Islet of Langerhans (tissue), 1 donor: ENCODE results near the gene KRT83.
"Not testable (repeated sequence)": the region's sequence is repeated elsewhere in the genome, so short reads cannot be mapped to it uniquely, and the experiment has no call there.

Source experiments
- FAIRE-seq: peaks from one replicate; lab custom pipeline; 2011; peaks lifted over from hg19 to GRCh38; lab: Jason Lieb, UNC

Gene KRT83

GRCh38 chr12:52352951-52353350, 31.8 kb upstream of the KRT83 start:
- FAIRE-seq: no peak

DNA sequence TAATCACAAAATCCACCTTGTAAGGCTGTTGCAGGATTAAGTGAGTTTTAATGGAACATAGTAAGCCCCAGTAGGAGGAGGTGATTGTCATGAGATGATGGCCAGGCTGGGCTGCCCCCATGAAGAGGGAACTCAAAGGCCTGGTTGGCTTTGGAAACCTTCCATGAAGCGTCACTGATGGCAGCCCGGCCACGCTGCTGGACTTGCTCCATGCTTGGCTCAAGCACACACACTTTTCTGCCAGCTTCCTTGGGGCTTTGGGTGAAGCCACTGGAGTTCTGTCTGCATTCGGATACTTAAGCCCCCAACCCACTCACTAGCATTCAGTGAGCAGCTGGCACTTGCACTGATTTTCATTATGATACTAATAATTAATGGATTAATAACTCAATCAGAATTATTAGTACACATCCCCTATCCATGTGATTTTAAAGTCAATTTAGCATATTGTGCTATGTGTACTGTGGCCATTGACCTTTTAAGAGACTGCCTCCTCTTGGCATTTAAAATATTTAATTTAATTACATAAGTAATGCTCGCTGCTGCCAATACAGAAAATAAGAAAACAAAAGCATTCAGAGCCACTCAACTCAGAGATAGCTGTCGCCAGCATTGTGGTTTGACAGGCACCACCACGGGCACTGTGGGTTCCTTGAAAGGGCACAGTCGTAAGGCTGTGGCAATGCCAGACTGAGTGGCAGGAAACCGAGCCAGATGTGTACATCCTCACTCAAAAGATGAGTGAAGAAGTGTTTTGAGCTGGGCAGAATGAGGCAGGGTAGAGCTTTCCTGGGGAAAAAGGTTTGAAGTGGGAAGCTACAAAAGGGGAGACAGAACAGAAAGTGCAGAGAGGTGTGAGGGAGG, 30.2 kb upstream of the KRT83 start:
- no peak for FAIRE-seq

GRCh38 chr12:52350786-52351185, 29.6 kb upstream of the KRT83 start:
- no peak for FAIRE-seq

DNA sequence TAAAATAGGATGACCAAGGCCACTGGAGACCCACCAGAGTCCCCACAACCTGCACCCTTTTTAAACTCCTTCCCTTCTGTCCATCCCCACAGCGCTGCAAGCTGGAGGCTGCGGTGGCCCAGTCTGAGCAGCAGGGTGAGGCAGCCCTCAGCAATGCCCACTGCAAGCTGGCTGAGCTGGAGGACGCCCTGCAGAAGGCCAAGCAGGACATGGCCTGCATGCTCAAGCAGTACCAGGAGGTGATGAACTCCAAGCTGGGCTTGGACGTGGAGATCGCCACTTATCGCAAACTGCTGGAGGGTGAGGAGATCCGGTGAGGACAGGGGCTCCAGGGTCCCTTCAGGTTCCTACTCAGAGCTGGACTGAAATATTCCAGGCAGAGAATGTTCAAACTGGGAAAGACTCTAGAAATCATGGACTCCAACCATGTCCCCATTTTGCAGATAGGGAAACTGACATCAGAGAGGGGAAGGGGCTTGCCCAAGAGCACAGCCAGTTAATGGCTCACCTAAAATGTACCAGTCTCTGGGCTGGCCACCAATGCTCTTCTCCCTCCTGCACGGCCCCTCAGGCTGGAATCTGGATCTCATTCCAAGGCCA, 28.9 kb upstream of the KRT83 start:
- no peak for FAIRE-seq

DNA sequence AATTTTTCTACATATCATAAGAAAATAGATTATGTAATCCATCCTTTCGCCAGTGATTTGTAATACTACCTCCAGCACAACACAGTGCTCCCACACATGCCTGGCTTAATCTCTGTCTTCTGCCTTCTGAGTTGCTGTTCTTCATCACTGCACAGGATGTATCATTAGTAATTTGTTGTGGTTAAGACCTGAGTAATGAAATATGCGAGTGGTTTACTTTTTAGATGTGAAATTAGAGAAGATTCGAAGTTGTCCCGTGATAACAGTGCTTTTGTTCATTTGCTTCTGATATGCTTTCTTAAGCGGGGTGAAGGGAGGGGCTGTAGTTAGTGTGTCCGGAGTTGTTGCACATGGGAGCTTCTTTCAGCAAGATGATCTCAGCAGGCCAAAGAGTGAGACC, 28.0 kb upstream of the KRT83 start:
- FAIRE-seq: no peak

- FAIRE-seq: no peak
These were observed 26.6 kb upstream of the KRT83 start for GRCh38 chr12:52347551-52348510.

GRCh38 chr12:52347016-52347415, 25.8 kb upstream of the KRT83 start:
- no peak for FAIRE-seq

DNA sequence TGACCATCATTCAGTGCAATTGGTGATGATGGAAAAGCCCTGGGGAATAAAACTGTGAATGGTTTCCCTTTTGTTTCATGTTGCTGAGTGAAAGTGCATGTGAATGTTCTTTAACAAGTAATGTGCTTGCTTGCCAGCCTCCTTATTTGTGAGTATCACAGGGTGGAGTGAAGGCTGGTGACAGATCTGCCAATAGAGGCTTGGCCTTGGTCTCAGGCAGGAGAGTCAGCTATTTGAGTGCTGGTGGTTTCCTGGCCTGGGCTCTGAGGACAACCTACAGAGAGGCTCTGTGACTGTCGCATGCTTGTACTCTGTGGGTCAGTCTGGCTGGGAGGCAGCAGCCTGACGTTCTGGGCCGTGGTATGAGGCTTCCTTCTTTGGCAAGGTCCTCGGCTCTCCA, 25.4 kb upstream of the KRT83 start:
- no peak for FAIRE-seq

DNA sequence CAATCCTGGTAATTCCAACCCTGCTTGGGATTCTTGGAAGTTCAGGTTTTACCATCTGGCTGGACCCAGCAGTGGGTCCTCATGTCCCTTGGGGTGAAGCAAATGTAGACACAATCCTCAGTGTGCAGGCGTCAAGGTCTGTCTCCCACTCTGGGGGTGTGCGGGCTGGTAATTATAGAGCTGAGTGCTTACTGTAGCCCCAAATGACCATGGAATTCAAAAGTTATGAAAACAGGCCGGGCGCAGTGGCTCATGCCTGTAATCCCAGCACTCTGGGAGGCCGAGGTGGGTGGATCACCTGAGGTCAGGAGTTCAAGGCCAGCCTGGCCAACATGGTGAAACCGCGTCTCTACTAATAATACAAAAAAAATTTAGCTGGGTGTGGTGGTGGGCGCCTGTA, 23.8 kb upstream of the KRT83 start:
- not testable (repeated sequence) for FAIRE-seq

GRCh38 chr12:52344111-52344510, 22.9 kb upstream of the KRT83 start:
- FAIRE-seq: no peak

GRCh38 chr12:52343550-52343949, 22.4 kb upstream of the KRT83 start:
- FAIRE-seq: no peak

DNA sequence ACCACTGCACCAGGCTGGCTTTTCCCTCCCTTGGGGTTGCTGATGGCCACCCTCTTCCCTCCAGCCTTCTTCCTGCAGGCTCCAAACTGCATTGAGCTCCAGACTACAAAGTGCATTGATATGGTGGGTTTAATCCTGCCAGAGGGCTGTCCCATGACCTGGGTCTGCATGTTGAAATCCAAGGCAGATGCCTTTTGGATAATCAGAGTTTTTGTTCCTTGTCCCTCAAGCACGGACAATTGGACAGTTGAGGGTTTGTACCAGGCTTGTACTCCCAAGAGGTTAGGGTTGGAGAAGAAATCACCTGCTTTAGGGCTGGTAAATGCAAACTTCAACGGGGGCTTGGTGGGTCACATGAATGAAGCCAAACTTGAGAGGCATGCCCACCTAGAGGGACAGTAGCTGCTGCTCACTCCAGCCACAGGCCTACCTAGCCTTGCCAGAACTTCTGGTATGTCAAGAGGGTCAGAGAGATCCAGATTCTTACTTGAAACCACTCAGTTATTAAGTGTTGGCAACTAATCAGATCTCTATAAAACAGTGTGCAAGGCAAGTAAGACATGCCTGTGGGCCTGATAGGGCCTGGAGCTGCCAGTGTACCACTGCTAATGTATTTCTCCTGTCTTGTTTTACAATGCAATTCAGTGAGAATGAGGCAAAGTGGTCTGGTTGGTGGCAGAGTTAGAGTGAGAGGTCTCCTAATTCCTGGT, 21.7 kb upstream of the KRT83 start:
- no peak for FAIRE-seq

DNA sequence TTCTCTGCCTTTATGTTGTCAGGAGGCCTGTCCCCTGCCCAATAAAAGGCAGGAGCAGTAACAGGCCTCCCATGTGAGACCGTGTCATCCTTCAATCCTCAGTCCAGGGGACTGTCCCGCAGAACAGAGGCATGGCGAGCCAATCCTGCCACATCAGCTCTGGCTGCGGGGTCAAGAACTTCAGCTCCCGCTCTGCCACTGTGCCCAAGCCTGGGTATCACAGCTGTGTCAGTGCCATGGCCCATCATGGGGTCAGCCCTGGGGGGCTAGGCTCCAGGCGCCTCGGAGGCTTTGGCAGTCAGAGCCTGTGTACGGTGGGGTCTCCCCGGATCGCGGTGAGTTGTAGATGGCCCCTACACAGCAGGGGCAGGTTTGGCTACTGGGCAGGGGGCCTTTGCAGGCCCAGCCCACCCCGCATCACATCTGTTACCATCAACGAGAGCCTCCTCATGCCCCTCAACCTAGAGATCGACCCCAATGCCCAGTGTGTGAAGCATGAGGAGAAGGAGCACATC, 19.9 kb upstream of the KRT83 start:
- no peak for FAIRE-seq

- FAIRE-seq: no peak
These were observed 17.2 kb upstream of the KRT83 start for GRCh38 chr12:52338241-52338960.

DNA sequence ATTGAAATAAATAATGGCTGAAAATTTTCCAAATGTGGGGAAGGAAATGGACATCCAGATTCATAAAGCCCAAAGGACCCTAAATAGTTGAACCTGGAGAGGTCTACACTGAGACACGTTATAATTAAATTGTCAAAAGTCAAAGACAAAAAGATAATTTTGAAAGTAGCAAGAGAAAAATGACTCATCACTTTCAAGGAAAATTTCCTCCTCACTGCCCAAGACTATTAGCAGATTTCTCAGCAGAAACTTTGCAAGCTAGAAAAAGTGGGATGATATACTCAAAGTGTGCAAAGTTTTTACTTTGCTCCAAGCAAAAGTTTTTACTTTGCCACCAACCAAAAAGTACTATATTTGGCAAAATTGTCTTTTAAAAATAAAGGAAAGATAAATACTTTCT, 15.9 kb upstream of the KRT83 start:
- no peak for FAIRE-seq

DNA sequence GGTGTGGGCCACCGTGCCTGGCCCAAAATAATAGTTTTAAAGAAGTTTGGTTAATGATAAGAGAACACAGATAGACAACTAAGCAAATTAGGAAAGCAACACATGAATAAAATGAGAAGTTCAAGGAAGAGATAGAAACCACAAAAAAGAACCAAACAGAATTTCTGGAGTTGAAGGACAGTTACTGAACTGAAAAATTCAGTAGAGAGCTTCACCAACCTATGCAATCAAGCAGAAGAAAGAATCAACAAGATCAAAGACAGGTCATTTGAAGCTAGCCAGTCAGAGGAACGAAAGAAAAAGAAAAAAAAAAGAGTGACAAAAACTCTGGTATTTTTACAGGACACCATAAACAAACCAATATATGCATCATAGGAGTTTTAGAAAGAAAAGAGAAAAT, 15.4 kb upstream of the KRT83 start:
- FAIRE-seq: no peak

DNA sequence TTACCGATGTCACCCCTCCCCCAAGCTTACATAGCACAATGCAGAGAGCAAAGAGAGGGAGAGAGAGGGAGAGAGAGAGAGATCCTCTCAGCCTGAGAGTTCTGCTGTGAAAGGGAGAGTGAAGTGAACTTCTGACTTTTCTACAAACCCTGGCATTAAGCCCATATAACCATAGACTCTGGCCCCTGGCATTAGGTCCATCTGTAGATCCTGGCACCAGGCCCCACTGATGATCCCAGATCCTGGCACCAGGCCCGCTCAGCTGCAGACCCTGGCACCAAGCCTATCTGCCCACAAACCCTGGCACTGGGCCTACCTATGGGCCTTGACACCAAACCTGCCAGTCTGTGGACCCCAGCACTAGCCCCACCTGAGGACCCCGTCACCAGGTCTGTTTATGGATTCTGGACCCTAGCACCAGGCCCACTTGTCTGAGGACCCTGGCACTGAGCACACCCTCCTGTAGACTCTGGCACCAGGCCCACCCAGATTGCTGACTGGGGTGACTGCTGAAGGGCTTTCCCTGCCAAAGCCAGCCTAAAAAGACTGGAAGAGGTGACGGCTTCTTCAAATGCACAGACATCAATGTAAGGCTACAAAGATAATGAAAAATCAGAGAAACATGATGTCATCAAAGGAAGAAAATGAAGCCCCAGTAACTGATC, 14.5 kb upstream of the KRT83 start:
- no peak for FAIRE-seq

GRCh38 chr12:52334185-52334584, 13.0 kb upstream of the KRT83 start:
- no peak for FAIRE-seq

GRCh38 chr12:52333321-52333720, 12.1 kb upstream of the KRT83 start:
- no peak for FAIRE-seq

DNA sequence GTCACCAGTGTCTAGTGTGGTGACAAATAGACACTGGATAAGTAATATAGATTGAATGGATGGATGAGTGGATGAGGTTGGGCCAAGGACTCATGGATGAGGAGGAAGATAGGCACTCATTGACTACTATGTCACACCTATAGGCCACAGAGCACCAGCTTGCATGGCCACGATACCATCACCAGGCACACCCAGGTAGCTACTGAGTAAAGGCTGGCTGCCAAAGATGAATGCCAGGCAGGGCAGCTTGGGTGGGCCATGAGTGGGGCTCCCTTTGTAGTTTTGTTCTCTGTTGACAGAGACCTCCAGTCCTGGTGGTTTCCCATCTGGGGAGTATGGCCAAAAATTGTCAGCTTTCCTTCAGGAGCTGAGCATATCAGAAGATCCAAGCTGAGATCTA, 11.2 kb upstream of the KRT83 start:
- FAIRE-seq: no peak

DNA sequence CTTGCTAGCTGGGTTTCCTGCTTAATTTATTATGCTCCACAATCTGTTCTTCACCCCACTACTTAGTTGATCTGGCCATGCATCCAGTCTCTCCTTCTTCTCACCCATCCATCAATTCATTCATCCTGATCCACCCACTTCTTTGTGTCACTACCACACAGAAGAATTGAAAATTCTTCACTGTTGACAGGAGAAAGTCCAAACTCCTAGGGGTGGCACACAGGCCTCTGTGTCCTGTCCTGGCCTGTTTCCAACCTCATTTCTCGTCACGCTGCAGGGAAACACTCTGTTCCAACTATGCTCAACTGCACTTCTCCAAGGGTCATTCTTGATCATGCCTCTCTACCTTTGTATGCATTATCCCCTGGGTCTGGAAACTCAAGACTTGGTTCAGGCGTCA, 10.6 kb upstream of the KRT83 start:
- no peak for FAIRE-seq
